Suprapubic skin (tissue), 4 donors: ENCODE results near the gene CTSO. TPM values are rescaled to one million over a fixed set of nuclear protein-coding genes. Genes with fewer than 3 reads are reported as not detected.

Source experiments
- DNase-seq, 2 donors: peaks; one replicate each; pipeline ENCODE4 v3.0.0-alpha.2; 2019; ENCODE audit warnings: low spot score in 2 of 2
- H3K27ac ChIP-seq: fragments of 200-600 bp; sonication (generic); one replicate; pipeline ENCODE4 v1.5.1; 2019
- H3K27me3 ChIP-seq: fragments of 200-600 bp; sonication (generic); one replicate; pipeline ENCODE4 v1.5.1; 2019
- H3K36me3 ChIP-seq: fragments of 200-600 bp; sonication (generic); one replicate; pipeline ENCODE4 v1.5.1; 2019
- H3K4me1 ChIP-seq: fragments of 200-600 bp; sonication (generic); one replicate; pipeline ENCODE4 v1.5.1; 2019
- H3K4me3 ChIP-seq: fragments of 200-600 bp; sonication (generic); one replicate; pipeline ENCODE4 v1.5.1; 2019; ENCODE audit warnings: mild to moderate bottlenecking
- H3K9me3 ChIP-seq: fragments of 200-600 bp; sonication (generic); one replicate; pipeline ENCODE4 v1.5.1; 2019
- EP300 ChIP-seq: sonication (generic); formaldehyde crosslinking; IDR thresholded peaks from one replicate; pipeline ENCODE4 v1.6.1; 2017; ENCODE audit warnings: antibody characterized with exemption
- POLR2A ChIP-seq, 2 donors: fragments of 450-650 bp; IDR thresholded peaks; one replicate each; pipeline ENCODE4 v1.6.1; 2017; ENCODE audit warnings: antibody characterized with exemption in 2 of 2, mild to moderate bottlenecking in 2 of 2, moderate library complexity in 2 of 2
- POLR2AphosphoS5 ChIP-seq, 3 donors: sonication (generic); formaldehyde crosslinking; IDR thresholded peaks; one replicate each; pipeline ENCODE4 v1.6.1; 2017; ENCODE audit warnings: antibody characterized with exemption in 3 of 3
- WGBS: methylation state at CpG from one replicate; pipeline ENCODE4 v1.1.5; 2018; 5-methylcytosine and 5-hydroxymethylcytosine counted together
- total RNA-seq, 4 donors: library from RNA; depleted of rRNA; stranded (reverse); fragments of >200 nt; gene quantifications; one replicate each; pipeline ENCODE4 v1.1.0, GENCODE V29; 2016
- TF ChIP-seq, protein P1 (sequence below), 2 donors: fragments of 200-600 bp in 1 of 2; fragments of 450-650 bp in 1 of 2; sonication (generic) in 1 of 2; IDR thresholded peaks; one replicate each; pipeline ENCODE4 v1.5.1; 2016 to 2019; ENCODE audit warnings: antibody characterized with exemption in 2 of 2, mild to moderate bottlenecking in 1 of 2, moderate library complexity in 1 of 2

Gene CTSO
- total RNA-seq, 4 donors from 2014 or later = 5.7 to 8.0 (median 7.6) TPM

DNA sequence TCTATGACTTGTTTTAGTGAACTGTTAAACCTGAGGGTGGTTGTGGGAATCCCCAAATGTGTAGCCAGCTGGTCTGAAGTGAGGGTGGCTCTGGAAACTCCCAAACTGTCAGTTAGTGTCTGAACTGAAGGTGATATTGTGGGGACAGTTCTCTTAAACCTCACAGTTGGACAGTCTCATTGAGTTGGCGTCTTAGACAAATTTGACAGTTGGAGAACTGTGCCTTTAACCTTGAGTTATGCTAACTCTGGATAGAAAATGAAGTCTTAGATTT is 20.7 kb upstream of the CTSO start:
- H3K9me3 ChIP-seq = no peaks in the 10 kb centered on the region
- H3K27me3 ChIP-seq = no peaks in the 10 kb centered on the region
- no peak for DNase-seq

DNA sequence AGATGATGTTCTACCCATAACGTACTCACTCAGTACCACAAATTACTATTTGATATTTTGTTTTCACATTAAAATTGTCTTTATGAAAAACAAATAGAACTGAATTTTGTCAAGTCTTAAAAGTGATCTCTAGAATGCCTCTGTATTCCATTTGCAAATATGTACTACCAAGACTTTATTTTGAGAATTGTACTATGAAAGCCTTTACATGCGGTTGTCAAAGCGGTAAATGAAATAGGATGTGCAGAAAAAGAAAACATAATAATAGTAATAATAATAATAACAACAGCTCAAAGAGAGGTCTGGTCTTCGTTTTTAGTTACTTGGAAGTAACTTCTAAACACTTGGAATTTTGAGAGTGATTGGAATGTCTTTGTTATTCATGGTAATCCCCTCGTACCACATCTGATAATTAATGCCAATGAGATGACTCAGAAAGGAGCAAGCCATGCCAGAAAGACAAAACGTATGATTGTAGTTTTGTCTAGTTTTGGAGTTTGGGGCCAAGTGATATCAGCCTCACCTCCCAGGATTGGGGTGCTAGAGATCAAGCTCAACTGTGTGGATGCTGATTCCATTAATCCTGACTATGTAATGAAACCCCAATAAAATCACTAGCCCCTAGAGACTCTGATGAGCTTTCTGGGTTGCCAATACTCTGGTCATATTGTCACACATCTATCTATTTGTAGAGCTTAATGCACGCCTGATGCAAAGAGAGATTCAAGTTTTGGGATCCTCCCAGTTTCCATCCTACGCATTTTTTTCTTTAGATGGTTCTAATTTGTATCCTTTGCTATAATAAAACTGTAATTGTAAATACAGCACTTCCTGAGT is 20.2 kb upstream of the CTSO start:
- no peak overlapping the region for H3K27ac ChIP-seq
- 43% methylated on average over 8 of the region's 8 CpGs for WGBS
- H3K9me3 ChIP-seq = no peaks in the 10 kb centered on the region
- H3K27me3 ChIP-seq = no peaks in the 10 kb centered on the region
- no peak for DNase-seq
- no peaks in the 10 kb centered on the region for H3K36me3 ChIP-seq
- H3K4me3 ChIP-seq = no peak overlapping the region
- TF ChIP-seq EP300 = no peak
- H3K4me1 ChIP-seq = peaks cover 9% of the 10 kb centered on the region

More for the DNA sequence above, 20.7 kb upstream of the CTSO start:
- no peak overlapping the region for H3K4me3 ChIP-seq
- H3K4me1 ChIP-seq = peaks cover 9% of the 10 kb centered on the region
- H3K27ac ChIP-seq = no peak overlapping the region
- no peaks in the 10 kb centered on the region for H3K36me3 ChIP-seq
- WGBS = 64% methylated on average over 1 of the region's 1 CpG
- no peak for TF ChIP-seq EP300
- no peak for TF ChIP-seq POLR2A (IDR thresholded peaks at IDR 0.05)

- no peak overlapping the region for H3K4me3 ChIP-seq
- no peaks in the 10 kb centered on the region for H3K27me3 ChIP-seq
- no peak for DNase-seq
- no peak for TF ChIP-seq POLR2AphosphoS5 (IDR thresholded peaks at IDR 0.05)
- TF ChIP-seq, protein P1, sequence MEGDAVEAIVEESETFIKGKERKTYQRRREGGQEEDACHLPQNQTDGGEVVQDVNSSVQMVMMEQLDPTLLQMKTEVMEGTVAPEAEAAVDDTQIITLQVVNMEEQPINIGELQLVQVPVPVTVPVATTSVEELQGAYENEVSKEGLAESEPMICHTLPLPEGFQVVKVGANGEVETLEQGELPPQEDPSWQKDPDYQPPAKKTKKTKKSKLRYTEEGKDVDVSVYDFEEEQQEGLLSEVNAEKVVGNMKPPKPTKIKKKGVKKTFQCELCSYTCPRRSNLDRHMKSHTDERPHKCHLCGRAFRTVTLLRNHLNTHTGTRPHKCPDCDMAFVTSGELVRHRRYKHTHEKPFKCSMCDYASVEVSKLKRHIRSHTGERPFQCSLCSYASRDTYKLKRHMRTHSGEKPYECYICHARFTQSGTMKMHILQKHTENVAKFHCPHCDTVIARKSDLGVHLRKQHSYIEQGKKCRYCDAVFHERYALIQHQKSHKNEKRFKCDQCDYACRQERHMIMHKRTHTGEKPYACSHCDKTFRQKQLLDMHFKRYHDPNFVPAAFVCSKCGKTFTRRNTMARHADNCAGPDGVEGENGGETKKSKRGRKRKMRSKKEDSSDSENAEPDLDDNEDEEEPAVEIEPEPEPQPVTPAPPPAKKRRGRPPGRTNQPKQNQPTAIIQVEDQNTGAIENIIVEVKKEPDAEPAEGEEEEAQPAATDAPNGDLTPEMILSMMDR (IDR thresholded peaks at IDR 0.05) = peak in 1 of 2 donors; percentile 5
- no peak overlapping the region for H3K27ac ChIP-seq
- no peaks in the 10 kb centered on the region for H3K36me3 ChIP-seq
- H3K4me1 ChIP-seq = peaks cover 9% of the 10 kb centered on the region
- 37% methylated on average over 4 of the region's 4 CpGs for WGBS
- H3K9me3 ChIP-seq = no peaks in the 10 kb centered on the region
Observed at GRCh38 chr4:155972098-155972497, 18.4 kb upstream of the CTSO start.

DNA sequence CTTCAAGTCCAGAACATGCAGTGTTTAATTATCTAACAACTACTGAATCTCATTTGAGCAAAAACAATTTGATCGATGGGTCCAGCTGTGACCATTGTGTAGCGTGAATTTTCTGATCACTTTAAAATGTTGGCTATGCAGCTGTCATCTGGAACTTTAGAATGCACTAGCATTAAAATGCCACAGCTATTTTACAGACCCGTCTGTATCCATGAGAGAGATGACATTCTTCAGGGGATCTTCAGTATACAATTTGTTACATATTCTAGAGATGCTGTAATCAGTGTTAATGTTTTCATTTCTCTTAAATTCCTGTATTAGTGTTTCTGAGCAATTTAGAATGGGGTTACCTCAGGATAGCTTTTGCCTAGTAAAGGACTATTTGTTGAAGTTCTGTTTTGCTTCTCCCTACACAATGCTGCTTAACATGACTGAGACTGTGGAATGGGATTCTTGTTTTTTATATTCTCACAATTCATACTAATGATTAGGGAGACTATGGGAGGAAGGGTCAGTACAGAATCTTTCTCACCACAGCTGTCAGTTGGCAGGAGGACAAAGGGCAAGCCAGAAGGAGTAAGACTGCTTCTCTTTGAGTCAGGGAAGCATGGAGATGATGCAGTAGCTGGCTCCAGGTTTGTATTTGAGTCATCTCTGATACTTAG is 13.2 kb upstream of the CTSO start:
- TF ChIP-seq EP300 = no peak
- TF ChIP-seq, protein P1 (IDR thresholded peaks at IDR 0.05) = no peak
- TF ChIP-seq POLR2A (IDR thresholded peaks at IDR 0.05) = no peak
- TF ChIP-seq POLR2AphosphoS5 (IDR thresholded peaks at IDR 0.05) = no peak

DNA sequence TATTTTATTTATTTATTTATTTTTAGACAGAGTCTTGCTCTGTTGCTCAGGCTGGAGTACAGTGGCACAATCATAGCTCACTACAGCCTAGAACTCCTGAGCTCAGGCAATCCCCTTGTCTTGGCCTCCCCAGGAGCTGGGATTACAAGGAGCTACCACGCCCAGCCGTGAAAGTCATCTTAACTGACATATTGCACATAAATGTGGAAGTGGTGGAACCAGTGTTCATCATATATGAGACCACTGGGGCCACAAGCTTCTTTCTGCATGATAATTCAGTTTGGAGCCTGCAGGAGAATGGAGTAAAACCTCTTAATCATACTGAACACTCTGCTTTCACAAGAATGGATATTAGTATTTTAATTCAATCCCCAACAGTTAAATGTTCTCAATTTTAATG is 12.5 kb upstream of the CTSO start:
- Histone ChIP-seq H3K4me3 (no peak overlapping the region), H3K4me1 (no peaks in the 10 kb centered on the region), H3K27ac (no peak overlapping the region), H3K36me3 (no peaks in the 10 kb centered on the region), H3K9me3 (no peaks in the 10 kb centered on the region), H3K27me3 (no peaks in the 10 kb centered on the region)
- WGBS = 83% methylated on average over 2 of the region's 2 CpGs
- DNase-seq = no peak
- no peak for TF ChIP-seq POLR2AphosphoS5 (IDR thresholded peaks at IDR 0.05)
- TF ChIP-seq EP300 = no peak
- TF ChIP-seq, protein P1 (IDR thresholded peaks at IDR 0.05) = no peak
- no peak for TF ChIP-seq POLR2A (IDR thresholded peaks at IDR 0.05)

More for the DNA sequence above, 13.2 kb upstream of the CTSO start:
- Histone ChIP-seq H3K4me3 (no peak overlapping the region), H3K9me3 (no peaks in the 10 kb centered on the region), H3K4me1 (peaks cover 3% of the 10 kb centered on the region), H3K36me3 (no peaks in the 10 kb centered on the region), H3K27ac (no peak overlapping the region), H3K27me3 (no peaks in the 10 kb centered on the region)
- WGBS = 68% methylated on average over 3 of the region's 3 CpGs
- no peak for DNase-seq

DNA sequence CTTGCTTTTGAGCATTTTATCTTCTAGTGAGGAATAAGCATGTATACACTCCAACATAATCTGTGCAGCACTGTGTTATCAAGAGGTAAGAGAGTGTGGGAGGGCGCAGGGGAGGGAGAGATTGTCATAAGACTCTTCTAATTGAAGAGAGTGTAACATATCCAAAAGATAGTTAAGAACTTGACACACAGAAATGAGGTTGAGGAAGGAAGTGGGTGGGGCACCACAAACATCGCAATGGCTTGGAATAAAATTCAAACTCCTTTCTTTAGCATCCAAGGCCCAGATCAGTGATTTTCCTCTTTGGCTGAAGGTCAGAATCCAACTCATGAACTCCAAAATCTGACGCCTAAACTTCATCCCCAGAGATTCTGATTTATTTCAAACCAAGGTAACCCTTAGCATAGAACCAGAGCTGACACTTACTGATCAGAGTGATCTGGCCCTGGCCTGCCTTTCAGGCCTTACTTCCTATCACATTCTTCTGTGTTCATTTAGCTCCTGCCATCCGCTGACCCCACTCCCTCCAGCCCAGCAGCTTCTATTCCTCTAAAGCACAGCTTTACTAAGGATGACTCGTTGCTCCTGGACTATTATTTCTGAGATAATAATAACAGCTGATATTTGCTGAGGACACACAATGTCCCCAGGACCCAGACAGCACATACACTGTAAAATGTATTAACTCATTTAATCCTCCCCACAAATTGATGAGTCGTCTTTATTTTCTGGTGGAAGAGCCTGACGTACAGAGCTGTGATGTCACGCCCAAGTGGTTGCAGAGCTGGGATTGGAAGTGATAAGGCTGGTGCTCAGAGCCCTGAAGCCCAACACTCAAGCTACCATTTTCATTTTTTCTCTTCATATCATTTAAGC is 10.6 kb upstream of the CTSO start:
- no peaks in the 10 kb centered on the region for H3K27me3 ChIP-seq
- 70% methylated on average over 8 of the region's 8 CpGs for WGBS
- DNase-seq = no peak
- H3K4me1 ChIP-seq = peaks cover 11% of the 10 kb centered on the region
- no peaks in the 10 kb centered on the region for H3K9me3 ChIP-seq
- no peak overlapping the region for H3K4me3 ChIP-seq
- TF ChIP-seq POLR2AphosphoS5 (IDR thresholded peaks at IDR 0.05) (no peak), EP300 (no peak)
- H3K27ac ChIP-seq = peak overlapping the region; percentile 39
- H3K36me3 ChIP-seq = no peaks in the 10 kb centered on the region
